Measurements from ENCODE around the gene FARP1.

GRCh38 chr13:98234348-98234747 lies 91.5 kb downstream of the FARP1 start:
- TF ChIP-seq CTCF (IDR thresholded peaks at IDR 0.05) (no peak), POLR2A (IDR thresholded peaks at IDR 0.05) (no peak)
